Activated CD8-positive, alpha-beta memory T cell treated with anti-CD3 and anti-CD28 coated beads, Interleukin-2, amount 50 U/mL, for 1 hour (primary cell): Measurements from ENCODE around the gene IL18R1.
"Not testable (repeated sequence)": the region's sequence is repeated elsewhere in the genome, so short reads cannot be mapped to it uniquely, and the experiment has no call there.

Source experiments
- DNase-seq: peaks from one replicate; pipeline ENCODE4 v3.0.0-alpha.2; 2020; ENCODE audit errors: extremely low read depth

Gene IL18R1, protein sequence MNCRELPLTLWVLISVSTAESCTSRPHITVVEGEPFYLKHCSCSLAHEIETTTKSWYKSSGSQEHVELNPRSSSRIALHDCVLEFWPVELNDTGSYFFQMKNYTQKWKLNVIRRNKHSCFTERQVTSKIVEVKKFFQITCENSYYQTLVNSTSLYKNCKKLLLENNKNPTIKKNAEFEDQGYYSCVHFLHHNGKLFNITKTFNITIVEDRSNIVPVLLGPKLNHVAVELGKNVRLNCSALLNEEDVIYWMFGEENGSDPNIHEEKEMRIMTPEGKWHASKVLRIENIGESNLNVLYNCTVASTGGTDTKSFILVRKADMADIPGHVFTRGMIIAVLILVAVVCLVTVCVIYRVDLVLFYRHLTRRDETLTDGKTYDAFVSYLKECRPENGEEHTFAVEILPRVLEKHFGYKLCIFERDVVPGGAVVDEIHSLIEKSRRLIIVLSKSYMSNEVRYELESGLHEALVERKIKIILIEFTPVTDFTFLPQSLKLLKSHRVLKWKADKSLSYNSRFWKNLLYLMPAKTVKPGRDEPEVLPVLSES

DNA sequence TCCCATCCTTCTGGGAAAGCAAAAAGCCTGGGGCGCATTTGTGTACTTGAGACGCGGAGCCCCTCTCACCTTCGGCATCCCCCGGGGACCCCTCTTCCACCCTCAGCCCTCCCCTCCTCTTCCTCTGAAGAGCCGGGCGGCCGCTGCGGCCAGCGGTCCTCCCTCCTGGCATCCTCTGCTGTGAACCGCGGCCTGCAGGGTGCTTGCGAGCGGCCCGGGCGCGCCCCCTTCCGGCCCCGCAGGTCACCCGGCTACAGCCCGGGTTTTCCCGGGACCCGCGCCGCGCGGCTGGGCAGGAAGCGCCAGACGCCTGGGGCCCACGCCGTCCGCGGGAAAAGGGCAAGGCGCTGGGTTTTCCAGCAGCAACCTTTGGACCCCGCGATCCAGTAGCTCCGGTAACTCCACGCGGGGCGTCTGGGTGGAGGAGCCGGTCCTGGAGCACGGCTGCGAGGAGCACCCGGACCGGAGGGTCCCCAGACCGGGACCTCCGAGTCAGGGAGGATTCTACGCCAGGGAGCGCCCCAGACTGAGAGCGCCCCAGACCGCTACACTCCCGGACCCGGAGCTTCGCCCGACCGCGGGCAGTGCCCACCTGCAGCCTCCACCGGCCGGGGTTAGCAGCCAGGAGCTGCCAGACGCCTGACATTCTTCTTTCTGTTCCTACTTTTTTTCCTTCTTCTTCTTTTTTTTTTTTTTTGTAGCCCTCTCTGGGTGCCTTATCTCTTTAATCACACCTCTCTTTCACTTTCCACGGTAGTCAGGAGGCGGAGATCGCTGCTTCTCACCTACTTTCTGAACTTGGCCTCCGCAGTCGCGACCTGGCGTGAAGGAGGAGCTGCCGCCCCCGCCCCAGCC, at the start of gene IL18R1:
TSS of gene IL18R1 (plus strand) at position 271 of the 855 bp plus-strand sequence. CDS start 6,865 bp downstream, outside the sequence.
- DNase-seq = no peak

DNA sequence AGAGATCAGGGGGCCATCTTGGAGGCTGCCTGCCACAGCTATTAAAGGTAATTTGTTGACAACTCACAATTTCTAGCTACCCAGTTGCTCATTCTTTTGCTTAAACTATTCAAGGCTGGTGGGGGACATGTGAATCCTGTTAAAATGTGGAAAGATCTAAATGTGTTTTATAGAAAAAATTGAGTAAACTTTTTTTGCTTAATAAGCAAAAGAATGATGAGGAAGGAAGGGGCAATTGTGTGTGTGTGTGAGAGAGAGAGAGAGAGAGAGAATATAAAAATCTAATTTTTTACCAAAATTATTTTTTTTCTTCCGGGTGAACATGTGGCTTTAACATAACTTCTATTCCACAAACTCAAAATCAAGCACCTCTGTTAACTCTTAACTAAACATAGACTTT, 49.5 kb upstream of the IL18R1 start:
- DNase-seq = no peak

DNA sequence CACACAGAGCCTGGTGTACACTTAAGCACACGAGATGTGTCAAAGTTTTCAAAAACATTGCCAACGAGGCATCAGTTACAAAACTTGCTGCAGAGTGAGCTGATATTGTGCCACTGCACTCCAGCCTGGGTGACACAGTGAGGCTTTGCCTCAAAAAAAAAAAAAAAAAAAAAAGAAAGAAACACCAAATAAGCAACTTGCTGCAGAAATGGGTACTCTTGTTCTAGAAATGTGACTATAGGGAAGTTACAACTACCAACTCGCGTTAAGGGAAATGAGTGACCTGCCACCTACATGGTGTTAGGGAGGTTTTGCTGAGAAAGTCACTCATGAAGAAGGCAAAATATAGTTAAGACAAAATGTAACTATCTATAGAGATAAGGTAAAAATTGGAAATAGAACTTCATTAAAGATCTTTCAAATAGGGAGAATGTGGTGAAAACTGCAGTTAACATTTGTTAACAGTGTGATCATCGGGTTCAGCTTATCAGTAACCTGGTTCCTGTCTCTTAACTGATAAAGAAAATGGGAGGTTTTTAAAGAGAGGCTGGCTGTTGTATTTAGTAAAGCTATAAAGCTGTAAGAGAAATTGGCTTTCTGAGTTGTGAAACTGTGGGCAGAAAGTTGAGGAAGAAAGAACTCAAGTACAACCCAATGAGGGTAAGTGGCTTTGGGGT, 44.5 kb upstream of the IL18R1 start, which contains the start of gene IL1RL1:
TSS of gene IL1RL1 (plus strand) at position 600 of the 677 bp plus-strand sequence. CDS start 26,702 bp downstream, outside the sequence.
- DNase-seq = no peak

DNA sequence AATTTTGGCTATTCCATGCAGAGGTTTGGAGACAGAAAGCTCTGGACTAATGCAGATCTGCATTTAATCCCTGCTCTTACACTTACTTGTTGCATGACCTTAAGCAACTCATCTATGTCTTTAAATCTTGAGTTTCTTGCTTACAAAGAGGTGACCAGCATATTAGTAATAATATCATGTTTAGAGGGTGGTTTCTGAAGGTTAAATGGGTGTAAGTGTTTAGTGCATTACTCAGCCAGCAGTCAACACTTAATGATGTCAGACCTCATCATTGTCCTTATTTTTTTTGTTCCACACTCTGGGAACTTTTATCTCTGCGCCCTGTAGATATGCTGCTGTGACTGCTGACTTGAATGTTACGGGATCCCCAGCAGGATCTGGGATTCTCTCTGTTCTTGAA, 42.6 kb upstream of the IL18R1 start:
- DNase-seq = no peak

DNA sequence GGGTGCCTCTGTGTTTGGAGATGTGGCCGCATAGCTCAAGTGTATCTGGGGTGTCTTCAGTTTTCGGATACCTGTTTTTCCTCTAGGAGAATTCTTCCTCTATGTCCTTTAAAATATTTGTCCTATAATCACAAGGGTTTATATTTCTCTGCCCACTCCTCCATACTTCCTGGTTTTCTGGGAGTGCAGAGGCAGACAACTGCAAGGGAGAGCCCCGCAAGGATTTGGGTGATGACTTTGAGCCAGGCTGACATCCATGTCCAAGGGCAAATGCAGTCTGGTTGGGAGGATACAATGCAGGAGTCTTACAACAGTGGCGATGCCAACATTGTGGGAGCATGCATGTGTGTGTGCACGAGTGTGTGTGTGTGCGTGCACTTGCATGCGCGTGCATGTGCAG, 42.1 kb upstream of the IL18R1 start:
- DNase-seq = no peak

DNA sequence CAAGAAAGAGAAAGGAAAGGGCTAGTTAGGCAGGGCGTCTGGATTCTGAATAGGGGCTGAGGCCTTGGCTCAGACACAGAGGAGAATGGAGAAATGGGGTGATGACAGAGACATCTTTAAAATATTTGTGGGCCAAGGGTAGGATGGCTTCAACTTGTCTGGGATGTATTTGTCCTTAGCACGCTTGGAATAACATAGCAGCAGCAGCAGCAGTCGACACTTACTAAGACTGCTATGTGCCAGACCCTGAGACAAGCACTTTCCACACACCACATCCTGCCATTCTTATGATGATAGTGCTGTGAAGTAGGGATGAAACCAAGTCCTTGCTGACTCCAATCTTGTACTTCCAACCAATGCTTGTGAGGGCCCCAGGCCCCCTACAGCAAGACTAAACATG, 41.6 kb upstream of the IL18R1 start:
- no peak for DNase-seq

DNA sequence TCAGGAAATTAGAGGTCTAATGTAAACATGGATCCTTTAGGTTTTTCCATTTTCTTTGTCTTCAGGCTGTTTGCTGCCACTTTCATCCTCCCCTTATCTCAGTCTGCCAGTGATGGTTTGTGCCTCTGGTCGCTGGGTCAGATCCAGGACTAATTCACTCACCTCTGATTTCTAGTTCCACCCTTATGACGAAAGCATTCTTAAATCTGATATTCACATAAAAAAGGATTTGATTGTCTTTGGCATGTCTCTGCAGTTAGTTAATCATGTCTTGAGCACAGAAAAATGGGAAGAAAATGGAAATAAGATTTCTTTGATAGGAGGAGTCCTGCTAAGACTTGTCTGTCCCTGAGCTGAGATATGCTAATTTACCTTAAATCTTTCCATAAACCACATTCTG, 39.7 kb upstream of the IL18R1 start:
- DNase-seq = no peak

DNA sequence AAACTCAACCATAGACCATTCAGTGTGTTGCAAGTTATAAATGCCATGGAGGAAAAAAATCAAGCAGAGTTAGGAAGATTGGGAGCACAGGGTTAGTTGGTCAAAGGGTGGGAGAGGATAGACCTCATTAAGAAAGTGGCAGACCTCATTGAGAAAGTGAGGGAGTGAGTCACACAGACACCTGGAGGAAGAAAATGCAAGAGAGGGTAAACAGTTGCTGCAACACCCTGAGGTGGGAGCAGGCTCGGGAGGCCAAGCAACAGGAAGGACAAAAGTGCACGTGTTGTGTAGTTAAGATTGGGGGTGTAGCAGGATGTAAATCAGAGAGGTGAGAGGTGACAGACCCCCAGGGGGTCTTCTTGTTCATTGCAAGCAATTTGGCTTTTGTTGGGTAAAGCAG, 37.9 kb upstream of the IL18R1 start:
- no peak for DNase-seq

DNA sequence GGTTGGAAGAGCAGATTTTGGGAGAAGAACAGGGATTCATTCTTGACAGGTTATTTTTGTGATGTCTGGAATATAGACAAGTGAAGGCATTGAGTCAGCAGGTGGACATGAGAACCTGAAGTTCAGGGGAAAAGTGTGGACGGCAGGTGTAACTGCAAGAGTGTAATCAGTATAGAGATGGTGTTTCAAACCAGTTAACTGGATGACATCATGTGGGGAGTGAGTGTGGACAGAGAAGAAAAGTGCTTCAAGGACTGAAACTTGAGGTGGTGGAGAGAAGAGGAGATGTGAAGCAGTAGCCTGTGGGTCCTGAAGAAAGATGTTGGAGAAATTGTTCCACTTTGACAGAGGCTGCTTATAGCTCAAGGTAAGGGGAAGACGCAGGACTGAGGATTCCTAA, 37.2 kb upstream of the IL18R1 start:
- no peak for DNase-seq

DNA sequence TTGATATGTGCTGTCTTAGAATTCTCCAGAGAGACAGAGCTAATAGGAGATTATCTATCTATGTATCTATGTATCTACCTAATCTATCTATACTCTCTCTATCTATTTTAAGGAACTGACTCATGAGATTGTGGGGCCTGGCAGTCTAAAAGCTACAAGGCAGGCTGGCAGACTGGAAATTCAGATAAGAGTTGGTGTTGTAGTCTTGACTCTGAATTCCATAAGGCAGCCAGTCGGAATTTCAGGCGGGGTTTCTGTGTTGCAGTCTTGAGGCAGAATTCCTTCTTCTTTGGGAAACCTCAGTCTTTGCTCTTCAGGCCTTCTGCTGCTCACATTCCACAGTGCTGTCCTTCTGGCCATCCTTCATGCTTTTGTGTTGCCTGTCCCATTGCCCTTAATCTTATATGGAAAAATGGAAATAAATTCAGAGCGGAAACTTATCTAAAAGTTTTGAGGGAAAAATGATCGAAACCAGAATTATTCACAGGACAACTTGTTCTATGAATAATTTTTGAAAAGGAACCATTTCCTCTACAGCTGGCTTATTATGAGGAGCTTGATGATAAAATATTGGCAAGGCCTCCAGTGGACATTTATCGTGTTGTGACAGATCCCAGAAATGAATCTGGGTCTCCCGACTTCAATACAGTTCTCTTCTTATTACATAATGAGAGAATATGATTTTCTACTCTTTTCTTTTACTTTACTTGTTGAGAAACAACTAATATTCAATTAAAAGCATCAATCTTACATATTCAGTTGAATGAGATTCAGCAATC, 33.5 kb upstream of the IL18R1 start:
- no peak for DNase-seq

DNA sequence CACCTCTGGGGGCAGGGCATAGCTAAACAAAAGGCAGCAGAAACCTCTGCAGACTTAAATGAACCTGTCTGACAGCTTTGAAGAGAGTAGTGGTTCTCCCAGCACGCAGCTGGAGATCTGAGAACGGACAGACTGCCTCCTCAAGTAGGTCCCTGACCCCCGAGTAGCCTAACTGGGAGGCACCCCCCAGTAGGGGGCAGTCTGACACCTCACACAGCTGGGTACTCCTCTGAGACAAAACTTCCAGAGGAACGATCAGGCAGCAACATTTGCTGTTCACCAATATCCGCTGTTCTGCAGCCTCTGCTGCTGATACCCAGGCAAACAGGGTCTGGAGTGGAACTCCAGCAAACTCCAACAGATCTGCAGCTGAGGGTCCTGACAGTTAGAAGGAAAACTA, 30.7 kb upstream of the IL18R1 start:
- DNase-seq = not testable (repeated sequence)

DNA sequence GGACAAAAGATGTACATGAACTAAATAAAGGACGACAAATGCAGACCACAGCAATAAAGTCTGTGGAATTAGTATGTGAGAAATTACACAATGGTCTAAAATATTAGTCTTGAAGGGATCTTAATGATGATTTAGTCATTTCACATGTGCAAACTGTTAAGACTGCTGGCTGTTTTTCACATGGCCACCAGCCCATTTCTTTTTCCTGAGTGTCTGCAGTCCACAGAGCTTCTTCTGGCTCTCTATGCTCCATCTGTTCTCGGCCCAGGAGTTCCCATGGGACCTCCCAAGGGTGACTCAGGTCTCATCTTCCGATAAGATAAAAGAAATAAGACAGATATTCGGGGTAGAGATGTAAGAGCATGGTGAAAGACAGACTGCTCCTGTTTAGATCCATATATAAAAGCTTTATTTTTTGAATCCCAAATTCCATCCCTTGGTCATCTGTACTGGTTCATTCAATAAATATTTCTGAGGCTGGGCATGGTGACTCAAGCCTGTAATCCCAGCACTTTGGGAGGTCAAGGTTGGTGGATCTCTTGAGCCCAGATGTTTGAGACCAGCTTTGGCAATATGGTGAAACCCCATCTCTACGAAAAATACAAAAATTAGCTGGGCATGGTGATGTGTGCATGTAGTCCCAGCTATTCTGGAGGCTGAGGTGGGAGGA, 24.1 kb upstream of the IL18R1 start:
- no peak for DNase-seq

DNA sequence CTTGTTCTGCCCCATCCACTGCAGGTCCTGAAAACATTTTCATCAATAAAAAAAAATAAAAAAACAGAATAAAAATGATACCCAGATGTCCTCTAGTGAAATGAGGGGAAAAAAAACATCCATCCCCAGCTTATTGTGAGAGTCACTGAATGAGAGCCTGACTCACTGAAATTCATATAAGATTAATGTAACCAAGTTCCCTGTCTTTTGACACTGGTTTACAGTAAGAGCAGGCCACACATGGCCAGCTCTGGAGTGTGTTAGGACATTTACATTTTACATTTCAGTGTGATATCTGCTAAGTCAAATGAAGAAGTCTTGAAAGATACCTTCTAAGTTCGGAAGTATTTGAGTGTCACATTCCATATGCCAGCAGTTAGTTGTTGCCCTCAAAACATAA, 21.1 kb upstream of the IL18R1 start:
- no peak for DNase-seq

DNA sequence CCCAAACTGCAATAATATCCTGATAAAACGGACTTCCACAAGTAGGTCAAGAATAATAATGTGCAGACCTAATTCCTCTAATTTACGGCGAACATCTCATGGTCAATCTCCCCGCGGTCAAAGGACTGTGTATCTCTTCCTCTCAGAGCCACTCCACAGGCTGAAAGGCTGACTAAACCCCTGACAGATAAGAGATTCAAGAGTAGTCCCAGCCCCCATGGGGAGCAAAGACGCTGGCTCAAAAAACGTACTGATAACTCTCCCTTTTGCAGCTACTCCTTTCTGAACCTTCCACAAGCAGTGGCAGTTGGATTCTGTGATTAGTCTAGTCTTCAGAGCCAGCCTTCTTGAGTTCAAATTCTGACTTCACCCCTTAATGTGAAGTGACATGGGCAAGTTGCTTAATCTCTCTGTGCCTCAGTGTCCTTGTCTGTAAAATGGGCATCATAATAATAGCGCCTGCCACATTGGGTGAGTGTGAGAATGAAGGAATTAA, 19.7 kb upstream of the IL18R1 start:
- no peak for DNase-seq

DNA sequence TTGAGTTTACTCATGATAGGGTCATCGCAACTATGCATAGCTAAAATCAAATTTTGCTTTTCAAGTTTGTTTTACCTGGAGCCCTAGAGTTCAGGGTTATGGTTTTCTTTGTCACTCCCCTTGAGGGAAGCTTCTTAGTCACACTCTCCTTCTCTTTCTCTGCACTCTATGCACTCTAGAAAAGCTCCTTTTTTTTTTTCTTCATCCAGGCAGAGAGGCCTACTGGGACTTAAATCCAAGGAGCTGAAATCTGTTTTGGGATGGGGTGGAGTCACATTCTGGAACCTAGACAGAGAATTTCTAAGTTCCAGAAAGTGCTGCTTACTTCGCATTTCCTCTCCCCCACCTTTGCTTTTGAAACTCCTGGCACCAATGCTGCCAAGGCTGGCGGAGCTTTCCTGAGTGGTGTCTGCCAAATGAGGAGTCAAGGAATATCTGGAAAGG, 19.1 kb upstream of the IL18R1 start:
- no peak for DNase-seq

DNA sequence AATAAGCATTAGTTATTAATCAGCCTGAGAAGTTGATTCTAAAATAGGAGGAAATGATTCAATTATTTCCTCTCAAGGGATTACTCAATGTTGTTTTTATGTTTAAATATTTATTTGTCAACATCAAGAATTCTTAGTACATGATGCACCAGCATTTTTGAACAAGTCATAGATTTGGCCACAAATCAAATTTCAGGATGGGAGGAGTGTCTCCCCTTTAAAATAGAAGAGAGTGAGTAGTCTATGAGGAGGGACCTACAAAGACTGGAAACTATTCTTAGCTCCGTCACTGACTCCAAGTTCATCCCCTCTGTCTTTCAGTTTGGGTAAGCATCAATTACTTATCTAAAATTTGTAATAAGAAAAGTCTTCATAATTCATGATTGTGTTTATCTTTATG, 18.6 kb upstream of the IL18R1 start:
- DNase-seq = no peak

DNA sequence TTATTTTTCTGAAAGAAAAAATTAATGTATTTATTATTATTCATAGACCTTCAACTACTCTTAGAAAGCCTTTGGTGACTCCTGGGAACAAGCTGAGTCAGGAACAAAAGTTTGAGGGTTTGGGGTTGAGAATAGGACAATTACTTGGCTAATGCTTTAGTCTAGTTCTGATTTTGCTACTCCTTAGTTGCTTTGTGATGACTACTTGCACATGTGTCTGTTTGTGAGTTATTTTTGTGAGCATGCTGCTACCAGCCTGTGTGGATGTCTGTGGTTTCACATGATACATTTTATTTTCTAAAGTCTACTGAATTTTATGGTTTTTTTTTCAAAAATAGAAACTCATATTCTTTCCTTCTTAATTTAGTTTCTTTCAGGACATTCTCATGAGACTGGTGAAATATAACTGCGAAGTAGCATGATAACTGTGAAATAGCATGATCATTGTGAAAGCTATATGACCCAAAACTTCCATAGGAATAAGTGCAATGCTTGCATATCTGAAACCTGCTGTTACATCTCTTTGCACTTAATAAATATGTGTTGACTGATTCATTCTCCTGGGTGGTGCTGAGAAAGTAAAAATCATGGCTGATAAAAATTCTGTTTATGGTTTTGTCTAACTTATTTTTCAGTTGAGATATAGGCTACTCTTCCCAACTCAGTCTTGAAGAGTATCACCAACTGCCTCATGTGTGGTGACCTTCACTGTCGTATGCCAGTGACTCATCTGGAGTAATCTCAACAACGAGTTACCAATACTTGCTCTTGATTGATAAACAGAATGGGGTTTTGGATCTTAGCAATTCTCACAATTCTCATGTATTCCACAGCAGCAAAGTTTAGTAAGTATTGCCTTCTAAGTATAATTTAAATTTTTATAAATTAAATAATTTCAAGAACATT, 17.9 kb upstream of the IL18R1 start:
- no peak for DNase-seq

DNA sequence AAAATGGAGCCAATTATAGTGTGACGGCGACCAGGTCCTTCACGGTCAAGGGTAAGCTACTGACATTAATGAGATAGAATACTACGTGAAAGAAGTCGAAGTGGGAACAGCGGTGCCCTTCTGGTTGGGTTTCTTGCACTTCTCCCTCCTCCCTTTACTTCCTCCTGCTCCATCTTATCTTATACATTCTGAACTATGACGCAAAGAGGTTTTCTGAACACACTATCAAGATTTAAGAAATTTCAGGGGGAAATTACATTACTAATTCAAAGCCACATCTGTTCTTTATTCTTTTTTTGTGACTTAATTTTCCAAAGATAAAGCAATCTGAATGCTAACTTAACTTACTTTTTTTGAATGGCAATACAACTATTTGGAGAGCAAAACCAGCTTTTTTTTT, 14.8 kb upstream of the IL18R1 start:
- no peak for DNase-seq

DNA sequence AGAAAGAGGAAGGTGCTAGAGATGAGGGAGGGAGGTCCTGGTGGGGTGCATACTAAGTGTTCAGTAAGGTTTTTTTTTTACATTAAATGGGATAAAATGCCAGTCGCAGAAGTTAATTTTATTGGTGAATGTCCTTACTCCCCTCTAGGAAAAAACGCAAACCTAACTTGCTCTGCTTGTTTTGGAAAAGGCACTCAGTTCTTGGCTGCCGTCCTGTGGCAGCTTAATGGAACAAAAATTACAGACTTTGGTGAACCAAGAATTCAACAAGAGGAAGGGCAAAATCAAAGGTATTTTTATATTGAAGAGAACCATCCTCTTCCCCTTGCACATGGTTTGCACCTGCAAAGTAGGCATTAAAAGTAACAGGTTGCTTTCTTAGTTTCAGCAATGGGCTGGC, 12.7 kb upstream of the IL18R1 start:
- no peak for DNase-seq
